Stimulated activated CD4-positive, alpha-beta T cell treated with anti-CD3 and anti-CD28 coated beads, Interleukin-1b, Interleukin-23, amount 100 ng/mL, for 1 hour (primary cell): Measurements from ENCODE around the gene RAPGEF4.

ENCODE experiments used
- DNase-seq, 2 donors: peaks; one replicate each; pipeline ENCODE4 v3.0.0-alpha.2; 2020; ENCODE audit warnings: low read depth in 2 of 2

RAPGEF4 gene

DNA sequence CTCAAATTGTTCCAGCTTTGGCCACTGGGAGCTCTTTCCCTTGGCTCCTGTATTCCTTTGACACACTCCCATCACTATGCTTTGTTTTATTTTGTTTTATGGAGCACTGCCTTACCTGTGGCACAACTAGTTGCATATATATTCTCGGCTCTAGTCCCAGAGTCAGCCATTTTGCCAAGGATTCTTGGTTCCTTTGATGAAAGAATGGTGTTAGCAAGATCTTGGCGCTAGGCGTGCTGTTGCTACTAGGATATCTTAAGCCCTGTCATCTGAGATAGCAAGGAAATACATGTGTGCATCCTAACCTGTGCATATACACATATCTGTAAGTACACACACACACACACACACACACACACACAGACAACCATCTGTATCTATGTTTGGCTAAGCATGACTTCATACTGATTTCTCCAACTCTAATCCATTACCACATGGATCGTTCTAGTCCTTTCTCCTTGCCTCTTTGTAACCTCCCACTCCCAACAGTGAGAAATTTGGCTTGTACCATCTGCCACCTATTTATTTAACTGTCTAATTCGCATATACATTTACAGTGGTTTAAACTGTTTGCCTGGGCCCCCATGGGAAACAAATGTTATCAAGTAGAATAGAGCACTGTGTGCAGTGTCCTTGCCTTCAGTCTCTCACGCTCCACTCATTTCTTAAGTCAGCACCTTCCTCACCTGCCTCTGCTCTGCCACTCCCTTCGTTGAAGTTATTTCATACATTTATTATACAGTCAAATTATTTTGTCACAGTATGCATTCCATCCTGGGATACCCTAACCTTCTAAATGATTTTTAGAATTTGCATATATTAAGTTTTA lies 202.5 kb downstream of the RAPGEF4 start:
- DNase-seq: no peak

DNA sequence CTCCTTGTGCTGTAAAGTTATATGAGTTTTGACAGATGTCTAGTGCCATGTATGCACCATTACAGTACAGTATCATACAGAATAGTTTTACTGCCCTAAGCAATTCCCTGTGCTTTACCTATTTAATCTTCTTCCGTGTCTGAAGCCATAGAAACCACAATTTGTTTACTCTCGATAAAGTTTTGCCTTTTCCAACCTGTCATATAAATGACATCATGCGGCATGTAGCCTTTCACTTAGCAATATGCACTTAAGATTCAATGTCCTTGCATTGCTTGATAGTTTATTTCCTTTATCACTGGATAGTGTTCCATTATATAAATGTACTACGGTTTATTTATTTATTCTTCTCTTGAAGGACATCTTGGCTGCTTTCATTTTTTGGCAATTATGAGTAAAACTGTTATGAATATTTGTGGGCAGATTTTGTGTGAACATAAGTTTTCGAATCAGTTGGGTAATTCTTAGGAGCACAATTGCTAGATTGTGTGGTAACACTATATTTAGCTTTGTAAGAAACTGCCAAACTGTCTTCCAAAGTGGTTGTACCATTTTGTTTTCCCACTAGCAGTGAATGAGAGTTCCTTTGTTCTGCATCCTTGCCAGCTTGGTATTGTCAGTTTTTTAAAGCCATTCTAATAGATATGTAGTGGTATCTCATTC lies 203.2 kb downstream of the RAPGEF4 start:
- no peak for DNase-seq

GRCh38 chr2:172943539-172943938 lies 207.9 kb downstream of the RAPGEF4 start:
- DNase-seq: no peak

GRCh38 chr2:172944022-172944793 lies 208.6 kb downstream of the RAPGEF4 start:
- no peak for DNase-seq

GRCh38 chr2:172944794-172945509 lies 209.3 kb downstream of the RAPGEF4 start:
- no peak for DNase-seq

DNA sequence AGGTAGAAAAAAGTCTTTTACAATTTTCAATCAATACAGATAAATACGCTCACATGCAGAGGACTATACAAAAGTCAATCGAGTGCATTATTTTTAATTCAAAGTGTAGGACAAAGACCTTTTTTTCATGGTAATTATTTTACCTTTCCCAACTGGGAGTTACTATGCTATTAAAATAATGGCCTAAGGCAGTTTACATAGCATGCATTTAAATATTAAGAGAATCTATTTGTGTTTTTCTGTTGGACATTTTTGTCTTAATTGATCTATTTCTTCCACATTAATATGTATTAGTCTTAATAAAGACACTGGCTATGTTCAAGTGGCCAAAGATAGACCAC lies 209.8 kb downstream of the RAPGEF4 start:
- DNase-seq: no peak

DNA sequence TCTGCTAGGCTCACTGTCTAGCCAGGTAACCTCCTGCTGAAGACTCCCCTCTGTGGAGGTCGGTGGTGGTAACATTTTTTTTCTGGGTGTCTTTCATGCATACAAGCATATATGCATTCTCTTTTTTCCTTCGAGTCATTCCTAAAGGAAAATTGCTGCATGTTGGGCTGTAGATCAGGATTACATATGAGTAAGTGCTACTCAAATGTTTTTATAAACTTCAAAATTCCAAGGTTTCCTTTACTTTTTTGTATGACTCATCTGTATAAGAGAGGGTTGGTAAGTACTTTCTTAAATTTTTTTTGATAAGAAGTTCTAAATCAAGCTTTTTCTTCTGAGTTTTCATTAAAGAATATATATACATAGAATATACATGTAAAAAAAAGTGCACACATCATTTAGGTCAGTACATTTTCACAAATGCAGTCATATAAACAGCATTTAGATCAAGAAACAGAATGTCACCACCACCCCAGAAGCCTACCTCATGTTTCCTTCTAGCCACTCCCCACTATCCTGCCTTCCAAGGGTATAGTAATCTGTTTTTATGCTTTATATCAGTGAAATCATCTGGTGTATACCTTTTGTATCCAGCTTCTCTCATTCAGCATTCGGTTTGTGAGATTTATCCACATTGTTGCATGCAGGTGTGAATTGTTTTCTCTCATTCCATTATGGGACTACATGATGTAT lies 212.0 kb downstream of the RAPGEF4 start:
- no peak for DNase-seq

DNA sequence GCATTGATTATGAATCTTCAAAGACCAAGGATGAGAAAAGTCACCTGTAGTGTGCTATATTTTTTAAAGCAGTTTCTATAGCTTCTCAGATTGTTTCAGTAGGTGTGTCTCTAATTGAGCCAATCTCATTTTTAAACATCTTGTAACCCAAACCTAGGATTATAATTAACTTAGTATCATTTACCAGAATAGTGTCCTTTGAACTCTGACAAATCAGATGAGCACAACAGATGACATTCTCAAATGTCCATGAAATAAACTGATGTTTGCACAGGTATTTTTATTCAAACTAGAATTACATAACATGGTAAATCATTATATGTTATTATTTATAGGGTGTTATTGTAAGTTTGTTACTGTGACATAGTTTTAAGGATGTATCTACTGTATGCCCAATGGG lies 213.9 kb downstream of the RAPGEF4 start:
- DNase-seq: no peak

- no peak for DNase-seq
These were observed 214.9 kb downstream of the RAPGEF4 start for GRCh38 chr2:172950565-172950964.

GRCh38 chr2:172951554-172951953 lies 215.9 kb downstream of the RAPGEF4 start:
- no peak for DNase-seq

- DNase-seq: no peak
These were observed 217.8 kb downstream of the RAPGEF4 start for GRCh38 chr2:172953411-172953810.

GRCh38 chr2:172953970-172954852 lies 218.6 kb downstream of the RAPGEF4 start:
- no peak for DNase-seq

- DNase-seq: no peak
These were observed 219.9 kb downstream of the RAPGEF4 start for GRCh38 chr2:172955587-172955986.

DNA sequence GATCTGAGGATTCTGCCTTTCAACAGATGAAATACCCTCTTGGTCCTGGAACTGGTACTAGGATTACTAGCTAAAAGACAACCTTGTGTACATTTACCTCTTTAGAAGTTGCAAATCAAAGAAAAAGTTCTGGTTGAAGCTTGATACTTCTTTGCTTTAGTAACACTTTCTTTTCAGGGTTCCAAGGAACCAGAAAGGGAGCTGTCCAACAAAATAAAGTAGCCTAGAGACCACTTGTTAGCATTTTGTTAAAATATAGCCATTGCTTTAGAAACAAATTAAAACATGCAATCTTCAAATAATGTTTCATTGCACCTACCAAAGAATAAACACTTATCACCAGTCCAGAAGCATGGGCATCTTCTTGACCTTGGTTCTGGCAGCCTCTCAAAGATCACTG lies 222.1 kb downstream of the RAPGEF4 start:
- DNase-seq: no peak

- no peak for DNase-seq
These were observed 226.4 kb downstream of the RAPGEF4 start for GRCh38 chr2:172962082-172962481.

GRCh38 chr2:172962824-172963223 lies 227.2 kb downstream of the RAPGEF4 start:
- no peak for DNase-seq

GRCh38 chr2:172964511-172965139 lies 229.0 kb downstream of the RAPGEF4 start:
- DNase-seq: no peak

DNA sequence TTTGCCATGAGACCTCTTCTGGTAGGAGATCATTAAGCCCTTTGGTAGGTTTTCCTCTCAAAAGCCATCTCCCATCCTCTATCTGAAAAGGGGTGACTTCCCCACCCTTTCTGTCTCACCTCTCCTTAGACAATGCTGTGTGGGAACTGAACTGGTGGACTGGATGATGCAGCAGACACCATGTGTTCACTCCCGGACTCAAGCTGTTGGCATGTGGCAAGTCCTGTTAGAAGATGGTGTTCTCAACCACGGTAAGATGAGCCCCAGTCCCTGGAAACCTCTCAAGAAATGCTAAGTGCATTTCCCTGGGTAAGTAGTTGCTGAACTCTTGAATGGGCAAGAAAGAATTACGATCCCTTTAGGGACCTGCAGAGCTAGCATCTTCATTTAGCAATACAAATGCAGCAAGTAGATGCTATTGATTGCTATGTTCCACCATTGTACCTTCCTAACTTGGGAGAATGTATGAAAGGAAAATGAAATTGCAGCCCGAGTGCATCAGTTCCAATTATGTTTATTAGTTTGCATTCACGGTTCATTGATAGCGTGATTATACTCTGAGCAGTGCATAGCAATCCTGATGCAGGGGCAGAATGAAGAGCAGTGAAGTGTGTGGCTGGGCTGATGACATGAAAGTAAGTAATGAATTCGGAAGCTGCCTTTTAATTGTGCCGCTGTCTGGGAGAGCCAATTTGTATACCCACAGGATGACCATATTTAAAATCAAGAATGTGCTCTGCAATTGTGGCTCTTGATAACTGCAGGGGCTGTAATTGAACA lies 230.0 kb downstream of the RAPGEF4 start:
- no peak for DNase-seq
